Mucosa of descending colon (tissue), 3 donors: ENCODE results near the gene PAMR1. TPM values are rescaled to one million over a fixed set of nuclear protein-coding genes. Genes with fewer than 3 reads are reported as not detected.

Experiments
- ATAC-seq: fragments of 200-7000 bp; cut with Tn5 transposase; one replicate; pipeline ENCODE4 v1.9.1; 2020; ENCODE audit warnings: mild to moderate bottlenecking, moderate library complexity
- DNase-seq, 3 donors: peaks; one replicate each; pipeline ENCODE4 v3.0.0-alpha.2; 2020
- H3K36me3 ChIP-seq: fragments of 200-600 bp; one replicate; pipeline ENCODE4 v1.8.0; 2021; ENCODE audit warnings: low read depth, mild to moderate bottlenecking
- H3K4me1 ChIP-seq: fragments of 200-600 bp; one replicate; pipeline ENCODE4 v1.8.0; 2021; ENCODE audit warnings: low read depth, mild to moderate bottlenecking
- H3K4me3 ChIP-seq: fragments of 200-600 bp; one replicate; pipeline ENCODE4 v1.8.0; 2021; ENCODE audit warnings: mild to moderate bottlenecking
- H3K9me3 ChIP-seq: fragments of 200-600 bp; one replicate; pipeline ENCODE4 v1.8.0; 2021; ENCODE audit warnings: mild to moderate bottlenecking
- intact Hi-C, 2 donors: fragments of 100-400 bp; cut with DNase I in 1 of 2; cut with micrococcal nuclease in 1 of 2; formaldehyde crosslinking; loops; one replicate each; pipeline versions ENCODE4 v1.11.0 to v1.11.1; 2022; cut with DNase I, micrococcal nuclease
- total RNA-seq, 3 donors: library from RNA; stranded (reverse); fragmentation: NEBNext Ultra II Directional in 2 of 3; extraction: Animal tissue kit (Norgen Biotek cat#: 25700) in 2 of 3; gene quantifications; one replicate each; pipeline versions ENCODE4 v1.2.1 to v1.2.4, GENCODE V29; 2021 to 2023
- TF ChIP-seq, protein P1 (sequence below): fragments of 200-600 bp; IDR thresholded peaks from one replicate; pipeline ENCODE4 v1.8.0; 2022; ENCODE audit warnings: antibody characterized with exemption, mild to moderate bottlenecking
- donor health status: DM: no; HTN: no; CAD: no; lungs with moderate emphysema.
- donor health status: DM: no; HTN: no; CAD: no.
- donor health status: DM: no; HTN: yes; CAD: no.

Gene PAMR1
- total RNA-seq, 3 donors from 2014 or later: 1.7 to 17.4 (median 2.3) TPM

DNA sequence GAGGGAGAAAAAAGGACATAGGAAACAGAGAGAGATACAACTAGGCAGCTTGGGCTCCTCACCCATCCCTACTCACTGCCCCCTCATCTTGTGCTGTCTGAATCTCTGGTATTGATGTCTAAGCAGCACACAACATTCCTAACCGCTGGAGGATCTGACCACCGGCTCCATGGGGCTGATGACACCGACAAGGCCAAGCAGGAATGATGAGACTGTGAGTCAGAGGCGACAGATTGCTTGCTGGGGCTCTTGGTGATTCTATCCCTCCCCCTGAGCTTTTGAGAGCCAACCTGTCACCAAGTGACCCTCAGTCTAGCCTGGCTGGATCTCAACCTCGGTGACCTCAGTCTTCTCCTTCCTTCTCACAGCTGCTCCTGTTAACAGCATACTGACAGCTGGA lies 13.8 kb downstream of the PAMR1 start:
- TF ChIP-seq, protein P1, sequence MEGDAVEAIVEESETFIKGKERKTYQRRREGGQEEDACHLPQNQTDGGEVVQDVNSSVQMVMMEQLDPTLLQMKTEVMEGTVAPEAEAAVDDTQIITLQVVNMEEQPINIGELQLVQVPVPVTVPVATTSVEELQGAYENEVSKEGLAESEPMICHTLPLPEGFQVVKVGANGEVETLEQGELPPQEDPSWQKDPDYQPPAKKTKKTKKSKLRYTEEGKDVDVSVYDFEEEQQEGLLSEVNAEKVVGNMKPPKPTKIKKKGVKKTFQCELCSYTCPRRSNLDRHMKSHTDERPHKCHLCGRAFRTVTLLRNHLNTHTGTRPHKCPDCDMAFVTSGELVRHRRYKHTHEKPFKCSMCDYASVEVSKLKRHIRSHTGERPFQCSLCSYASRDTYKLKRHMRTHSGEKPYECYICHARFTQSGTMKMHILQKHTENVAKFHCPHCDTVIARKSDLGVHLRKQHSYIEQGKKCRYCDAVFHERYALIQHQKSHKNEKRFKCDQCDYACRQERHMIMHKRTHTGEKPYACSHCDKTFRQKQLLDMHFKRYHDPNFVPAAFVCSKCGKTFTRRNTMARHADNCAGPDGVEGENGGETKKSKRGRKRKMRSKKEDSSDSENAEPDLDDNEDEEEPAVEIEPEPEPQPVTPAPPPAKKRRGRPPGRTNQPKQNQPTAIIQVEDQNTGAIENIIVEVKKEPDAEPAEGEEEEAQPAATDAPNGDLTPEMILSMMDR: no peak
- intact Hi-C loops: no loop called here
- DNase-seq (no peak), ATAC-seq (no peak)
- Histone ChIP-seq H3K36me3 (no peaks in the 10 kb centered on the region), H3K4me1 (no peaks in the 10 kb centered on the region), H3K4me3 (no peak overlapping the region), H3K9me3 (peaks cover 2% of the 10 kb centered on the region)

DNA sequence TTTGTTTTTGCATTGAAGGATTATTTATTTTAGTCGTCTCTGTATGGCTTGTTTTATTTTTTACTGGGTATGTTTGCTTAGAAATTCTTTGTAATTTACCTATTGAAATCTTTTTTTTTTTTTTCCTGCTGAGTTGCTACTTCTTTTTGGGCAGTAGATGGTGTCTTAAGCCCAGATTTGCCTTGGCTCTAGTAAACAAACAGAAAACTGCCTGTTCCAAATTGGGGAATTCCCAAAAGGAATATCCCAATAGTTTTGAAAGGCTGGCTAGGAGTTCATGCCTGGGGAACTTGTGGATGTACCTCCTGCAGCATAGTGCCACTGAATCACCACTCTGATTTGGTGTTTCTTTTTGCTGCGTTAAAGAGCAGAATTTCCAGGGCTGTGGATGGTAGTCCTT lies 17.7 kb downstream of the PAMR1 start:
- TF ChIP-seq, protein P1: no peak
- Histone ChIP-seq H3K4me1 (no peaks in the 10 kb centered on the region), H3K9me3 (peaks cover 2% of the 10 kb centered on the region), H3K4me3 (no peak overlapping the region), H3K36me3 (no peaks in the 10 kb centered on the region)
- no peak for DNase-seq
- intact Hi-C loops: no loop called here
- no peak for ATAC-seq

DNA sequence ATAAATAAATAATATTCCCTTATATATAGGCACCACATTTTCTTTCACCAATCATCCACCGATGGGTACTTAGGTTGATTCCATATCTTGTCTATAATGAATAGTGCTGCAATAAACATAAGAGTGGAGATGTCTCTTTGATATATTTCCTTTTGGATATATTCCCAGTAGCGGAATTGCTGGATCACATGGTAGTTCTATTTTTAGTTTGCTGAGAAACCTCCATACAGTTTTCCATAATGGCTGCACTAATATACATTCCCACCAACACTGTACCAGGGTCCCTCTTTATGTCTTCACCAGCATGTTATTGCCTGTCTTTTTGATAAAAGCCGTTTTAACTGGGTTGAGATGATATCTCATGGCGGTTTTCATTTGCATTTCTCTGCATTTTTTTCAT lies 23.6 kb downstream of the PAMR1 start:
- Histone ChIP-seq H3K4me1 (no peaks in the 10 kb centered on the region), H3K36me3 (no peaks in the 10 kb centered on the region), H3K9me3 (no peaks in the 10 kb centered on the region), H3K4me3 (no peak overlapping the region)
- intact Hi-C loops: no loop called here
- no peak for DNase-seq
- TF ChIP-seq, protein P1: no peak
- ATAC-seq: no peak

DNA sequence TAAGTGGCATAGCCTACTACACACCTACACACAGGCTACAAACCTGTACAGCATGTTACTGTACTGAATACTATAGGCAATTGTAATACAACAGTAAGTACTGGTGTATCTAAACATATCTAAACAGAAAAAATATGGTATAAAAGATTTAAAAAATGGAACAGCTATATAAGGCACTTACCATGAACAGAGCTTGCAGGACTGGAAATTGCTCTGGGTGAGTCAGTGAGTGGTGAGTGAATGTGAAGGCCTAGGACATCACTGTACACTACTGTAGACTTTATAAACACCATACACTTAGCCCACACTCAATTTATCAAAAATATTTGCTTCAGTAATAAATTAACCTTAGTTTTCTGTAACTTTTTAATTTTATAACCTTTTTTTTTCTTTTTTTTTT lies 24.7 kb downstream of the PAMR1 start:
- intact Hi-C loops: no loop called here
- Histone ChIP-seq H3K36me3 (no peaks in the 10 kb centered on the region), H3K4me3 (no peak overlapping the region), H3K9me3 (no peaks in the 10 kb centered on the region), H3K4me1 (no peaks in the 10 kb centered on the region)
- ATAC-seq: no peak
- DNase-seq: no peak
- TF ChIP-seq, protein P1: no peak

DNA sequence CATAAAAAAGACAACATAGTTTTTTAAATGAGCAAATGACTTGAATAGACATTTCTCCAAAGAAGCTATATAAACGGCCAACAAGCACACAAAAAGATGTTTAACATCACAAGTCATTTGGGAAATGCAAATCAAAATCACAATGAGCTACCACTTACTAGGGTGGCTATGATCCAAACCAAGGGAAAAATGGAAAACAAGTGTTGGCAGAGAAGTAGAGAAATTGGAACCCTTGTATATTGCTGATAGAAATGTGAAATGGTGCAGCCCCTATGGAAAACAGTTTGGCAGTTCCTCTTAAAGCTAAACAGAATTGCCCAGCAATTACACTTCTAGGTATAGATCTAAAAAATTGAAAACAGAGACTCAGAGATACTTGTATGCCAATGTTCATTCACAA lies 29.0 kb downstream of the PAMR1 start:
- Histone ChIP-seq H3K4me3 (no peak overlapping the region), H3K9me3 (no peaks in the 10 kb centered on the region), H3K4me1 (no peaks in the 10 kb centered on the region), H3K36me3 (no peaks in the 10 kb centered on the region)
- DNase-seq (no peak), ATAC-seq (no peak)
- intact Hi-C loops: no loop called here
- TF ChIP-seq, protein P1: no peak

DNA sequence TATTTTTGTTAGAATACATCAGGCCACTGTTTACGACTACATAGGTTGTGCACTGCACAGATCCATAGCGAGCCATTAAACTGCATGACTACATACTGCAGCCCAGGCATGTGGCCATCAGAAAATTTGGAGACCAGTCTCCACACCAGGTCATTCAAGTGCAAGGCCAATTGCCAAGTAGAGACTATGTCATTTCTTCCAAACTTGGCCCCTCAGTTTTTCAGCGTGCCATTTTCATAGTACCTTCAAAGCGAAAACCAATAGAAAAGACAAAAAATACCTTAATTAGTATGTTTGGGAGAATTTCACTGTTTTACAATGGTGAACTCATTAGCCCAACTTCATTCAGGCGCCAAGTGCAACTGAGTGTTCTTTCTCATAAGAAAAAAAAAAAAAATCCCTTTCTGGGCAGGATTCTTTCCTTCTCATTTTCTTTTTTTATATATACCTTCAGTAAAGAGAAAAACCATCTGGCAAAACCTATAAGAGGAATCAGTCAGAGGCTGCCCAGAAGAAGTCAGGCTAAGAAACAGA lies 30.4 kb downstream of the PAMR1 start:
- intact Hi-C loops: no loop called here
- Histone ChIP-seq H3K4me3 (no peak overlapping the region), H3K4me1 (no peaks in the 10 kb centered on the region), H3K9me3 (no peaks in the 10 kb centered on the region), H3K36me3 (no peaks in the 10 kb centered on the region)
- no peak for DNase-seq
- TF ChIP-seq, protein P1: no peak
- no peak for ATAC-seq
